Renal cortical epithelial cell (primary cell): ENCODE results near the gene TMEM151B. TPM values are rescaled to one million over a fixed set of nuclear protein-coding genes. Genes with fewer than 3 reads are reported as not detected.

ENCODE experiments used
- total RNA-seq: library from RNA; depleted of rRNA; stranded (reverse); fragments of >200 nt; gene quantifications from 2 replicates; pipeline ENCODE4 v1.2.3, GENCODE V29; 2014

TMEM151B gene
- total RNA-seq, 1 donor from 2014 or later, result not detected

Other genes with a start within 250 kb of the TMEM151B start
- 44.9 and 167 TPM in 2 replicates for gene MRPL14, start 143.0 kb upstream of the TMEM151B start, total RNA-seq
- 59.6 and 112 TPM in 2 replicates for gene TMEM63B, start 142.9 kb upstream of the TMEM151B start, total RNA-seq
- not detected in 2 replicates for gene CAPN11, start 111.6 kb upstream of the TMEM151B start, total RNA-seq
- gene MYMX, start 53.5 kb upstream of the TMEM151B start, total RNA-seq, result not detected in 2 replicates
- gene SLC29A1, start 46.9 kb upstream of the TMEM151B start, total RNA-seq, result 15.1 and 15.3 TPM in 2 replicates
- gene HSP90AB1, start 23.3 kb upstream of the TMEM151B start, total RNA-seq, result 759 and 823 TPM in 2 replicates
- gene SLC35B2, start 12.9 kb upstream of the TMEM151B start, total RNA-seq, result 64.3 and 103 TPM in 2 replicates
- 17.6 and 28.1 TPM in 2 replicates for gene NFKBIE, start 4.9 kb upstream of the TMEM151B start, total RNA-seq
- gene AARS2, start 42.9 kb downstream of the TMEM151B start, total RNA-seq, result 8.2 and 15.5 TPM in 2 replicates
- gene SPATS1, start 72.2 kb downstream of the TMEM151B start, total RNA-seq, result not detected in 2 replicates
- 23.6 and 27.3 TPM in 2 replicates for gene CDC5L, start 117.3 kb downstream of the TMEM151B start, total RNA-seq